Fibroblast of upper back skin (primary cell): ENCODE measurements around the gene DGKI.

Experiments used
- DNase-seq: peaks from one replicate; pipeline ENCODE4 v3.0.0-alpha.2; 2013

DGKI gene

GRCh38 chr7:137531671-137532070 is 315.1 kb downstream of the DGKI start:
- DNase-seq: no peak

DNA sequence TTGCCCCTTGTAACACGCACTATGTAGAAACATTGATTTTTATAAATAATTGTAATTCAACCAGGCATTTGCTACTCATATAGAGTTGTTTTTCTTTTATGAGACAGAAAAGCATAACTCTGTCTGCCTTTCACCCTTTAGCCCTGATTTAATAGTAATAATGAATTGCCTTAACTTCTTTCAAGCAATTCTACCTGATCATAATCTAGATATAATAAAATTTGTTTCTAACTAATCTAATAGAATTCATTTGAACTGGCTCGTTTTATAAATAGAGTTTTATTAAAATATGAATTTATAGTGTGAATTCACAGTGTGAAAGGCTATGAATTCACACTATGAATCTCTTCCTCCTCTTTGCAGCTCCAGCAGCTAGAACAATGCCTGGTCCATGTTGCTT is 319.1 kb downstream of the DGKI start:
- DNase-seq: no peak

- DNase-seq: no peak
Observed at GRCh38 chr7:137523171-137523570, 323.6 kb downstream of the DGKI start.

DNA sequence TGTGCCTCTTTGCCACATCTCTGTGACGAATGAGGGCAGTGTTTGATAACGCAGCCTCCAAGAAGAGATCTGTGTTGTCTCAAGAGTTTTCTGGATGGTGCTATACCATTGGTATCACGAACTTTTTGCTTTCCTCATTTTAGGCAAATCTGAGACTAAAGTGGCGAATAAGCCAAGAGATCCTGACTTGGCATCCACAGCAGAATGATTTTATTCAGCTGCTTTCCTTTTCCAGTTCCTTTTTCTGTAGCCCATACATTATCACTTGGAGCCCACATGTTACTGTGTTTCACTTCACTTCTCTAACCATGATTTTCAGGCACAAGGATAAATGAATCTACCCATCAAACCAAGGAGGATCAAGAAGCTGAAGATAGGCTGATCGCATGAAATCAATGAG is 325.3 kb downstream of the DGKI start:
- no peak for DNase-seq

DNA sequence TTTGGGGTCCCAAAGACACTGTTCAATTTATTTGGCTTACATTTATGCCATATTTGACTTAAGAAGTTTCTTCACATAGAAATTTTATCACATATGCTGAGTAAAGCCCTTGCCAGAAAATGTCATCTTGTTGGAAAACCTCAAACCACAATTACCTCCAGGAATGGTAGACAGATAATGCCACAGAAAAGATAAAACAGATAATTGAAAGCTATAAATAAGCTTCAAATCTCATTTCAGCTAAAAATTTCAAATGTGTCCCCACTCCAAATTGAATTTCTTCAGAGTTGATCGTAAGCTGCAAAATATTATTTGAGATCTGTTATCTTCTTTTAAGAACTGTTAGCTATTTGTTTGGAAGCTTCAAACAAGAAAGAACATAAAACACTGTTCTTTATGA is 326.8 kb downstream of the DGKI start:
- DNase-seq: peak; percentile 68

DNA sequence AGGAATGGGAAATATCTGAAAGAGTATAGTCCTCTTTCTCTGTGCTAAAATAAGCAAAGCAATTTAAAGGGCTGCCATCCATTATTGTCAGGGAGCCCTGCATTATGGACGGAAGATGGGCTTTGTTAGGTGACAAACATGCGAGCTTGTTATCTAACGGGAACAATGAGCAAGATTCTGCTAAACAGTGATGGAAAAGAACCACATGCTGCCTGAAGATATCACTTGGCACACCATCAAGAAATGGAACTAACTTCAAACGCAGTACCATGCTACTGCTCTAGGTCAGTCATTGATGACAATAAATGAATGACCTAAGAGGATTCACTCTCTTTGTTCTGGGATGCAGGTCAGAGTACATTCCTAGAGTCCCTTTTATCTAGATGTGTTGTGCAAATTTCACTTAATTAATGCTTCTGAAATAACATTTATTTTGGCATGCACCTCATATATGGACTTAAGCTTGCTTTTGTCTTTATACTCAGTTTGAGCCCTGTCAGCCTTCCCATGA is 327.5 kb downstream of the DGKI start:
- DNase-seq: no peak

DNA sequence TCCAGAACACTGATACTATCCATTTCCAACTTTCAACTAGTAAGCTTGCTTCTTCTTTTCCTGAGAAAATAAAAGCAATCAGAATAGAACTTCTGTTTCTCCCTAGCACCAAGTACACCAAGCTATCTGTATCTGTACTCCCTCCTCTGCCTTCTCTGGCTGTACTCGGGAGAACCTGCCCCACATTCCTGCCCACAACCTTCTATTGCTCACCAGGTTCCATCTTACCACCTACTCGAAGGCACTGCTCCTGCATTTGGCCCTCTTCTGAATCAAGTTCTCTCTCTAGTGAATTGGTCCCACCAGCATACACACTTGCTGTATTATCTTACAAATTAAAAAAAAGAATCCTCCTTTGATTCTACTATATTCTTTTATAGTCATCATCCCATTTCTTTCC is 333.7 kb downstream of the DGKI start:
- no peak for DNase-seq

GRCh38 chr7:137507096-137507495 is 339.7 kb downstream of the DGKI start:
- no peak for DNase-seq

GRCh38 chr7:137506031-137506430 is 340.7 kb downstream of the DGKI start:
- DNase-seq: no peak

DNA sequence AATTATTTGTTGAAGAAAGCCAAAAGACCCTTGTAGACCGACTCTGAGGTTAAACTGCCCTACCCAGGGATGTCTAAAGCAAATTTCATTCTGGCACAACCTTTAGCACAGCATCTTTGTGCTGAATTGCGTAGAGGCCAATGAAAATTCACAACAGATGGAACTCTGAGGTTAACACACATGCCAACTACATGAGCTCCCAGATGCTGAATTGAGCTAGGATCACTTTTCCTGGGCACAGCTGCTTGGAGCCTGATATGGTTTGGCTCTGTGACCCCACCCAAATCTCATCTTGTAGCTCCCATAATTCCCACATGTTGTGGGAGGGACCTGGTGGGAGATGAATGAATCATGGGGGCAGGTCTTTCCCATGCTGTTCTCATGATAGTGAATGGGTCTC is 345.2 kb downstream of the DGKI start:
- DNase-seq: peak; percentile 42

- no peak for DNase-seq
Observed at GRCh38 chr7:137492889-137493288, 353.9 kb downstream of the DGKI start.

DNA sequence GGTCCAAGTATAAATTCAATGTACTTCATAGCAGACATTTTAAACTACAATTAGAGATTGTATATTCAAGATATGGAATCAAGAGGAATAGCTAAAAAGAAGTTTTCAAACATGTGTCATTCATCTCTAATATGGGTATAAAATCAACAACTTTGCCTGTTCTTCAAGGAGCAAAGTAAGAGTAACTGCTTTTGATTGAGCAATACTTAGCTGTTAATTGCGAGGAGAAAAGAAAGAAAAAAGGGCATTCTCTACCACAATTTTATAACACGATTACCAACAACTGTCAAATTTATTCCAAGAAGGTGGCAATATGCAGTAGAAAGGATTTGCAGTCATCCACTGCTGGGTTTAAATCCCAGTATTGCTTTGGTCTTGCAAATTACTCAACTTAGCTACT is 356.9 kb downstream of the DGKI start:
- no peak for DNase-seq

- DNase-seq: no peak
Observed at GRCh38 chr7:137488038-137488437, 358.7 kb downstream of the DGKI start.

- no peak for DNase-seq
Observed at GRCh38 chr7:137485818-137486217, 361.0 kb downstream of the DGKI start.

DNA sequence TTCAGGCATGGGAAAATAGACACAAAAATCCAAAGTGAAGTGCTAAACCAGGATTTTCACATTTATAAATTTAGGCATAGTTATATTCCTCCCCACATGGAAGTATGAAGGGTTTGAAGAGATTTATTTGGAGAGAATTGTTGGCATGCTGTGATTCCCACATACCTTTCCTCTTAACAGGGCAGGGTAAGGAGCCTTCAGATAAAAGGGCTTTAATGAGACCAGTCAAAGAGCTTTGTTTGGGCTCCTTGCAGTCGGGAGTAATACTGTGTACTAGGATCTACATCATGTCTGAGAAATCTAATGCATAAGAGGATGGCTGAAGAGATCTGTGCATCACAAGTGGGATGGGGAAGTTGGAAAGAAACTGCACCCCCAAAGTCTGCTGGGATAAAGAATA is 362.4 kb downstream of the DGKI start:
- no peak for DNase-seq

DNA sequence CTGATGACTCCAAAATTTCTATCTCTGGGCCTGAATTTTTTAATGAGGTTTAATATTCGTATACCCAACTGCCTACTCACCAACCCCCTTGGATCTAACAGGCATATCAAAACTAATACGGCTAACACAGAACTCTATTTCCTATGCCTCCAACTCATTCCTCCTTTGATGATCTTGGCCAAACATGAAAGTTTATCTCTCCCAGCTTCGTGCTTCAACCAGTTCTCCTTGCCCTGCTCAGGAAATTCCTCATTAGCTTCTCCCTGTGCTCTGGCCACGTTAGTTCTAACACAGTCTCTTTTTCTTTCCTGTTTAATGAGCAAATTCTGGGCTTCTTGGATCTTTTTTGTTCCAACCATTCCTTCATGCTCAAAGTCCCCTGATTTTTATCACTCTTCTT is 364.3 kb downstream of the DGKI start:
- DNase-seq: no peak

GRCh38 chr7:137480824-137481365 is 365.9 kb downstream of the DGKI start:
- DNase-seq: peak; percentile 60

- DNase-seq: no peak
Observed at GRCh38 chr7:137480401-137480800, 366.4 kb downstream of the DGKI start.

- DNase-seq: peak; percentile 74
Observed at GRCh38 chr7:137476937-137477336, 369.8 kb downstream of the DGKI start.

- no peak for DNase-seq
Observed at GRCh38 chr7:137475966-137476365, 370.8 kb downstream of the DGKI start.

DNA sequence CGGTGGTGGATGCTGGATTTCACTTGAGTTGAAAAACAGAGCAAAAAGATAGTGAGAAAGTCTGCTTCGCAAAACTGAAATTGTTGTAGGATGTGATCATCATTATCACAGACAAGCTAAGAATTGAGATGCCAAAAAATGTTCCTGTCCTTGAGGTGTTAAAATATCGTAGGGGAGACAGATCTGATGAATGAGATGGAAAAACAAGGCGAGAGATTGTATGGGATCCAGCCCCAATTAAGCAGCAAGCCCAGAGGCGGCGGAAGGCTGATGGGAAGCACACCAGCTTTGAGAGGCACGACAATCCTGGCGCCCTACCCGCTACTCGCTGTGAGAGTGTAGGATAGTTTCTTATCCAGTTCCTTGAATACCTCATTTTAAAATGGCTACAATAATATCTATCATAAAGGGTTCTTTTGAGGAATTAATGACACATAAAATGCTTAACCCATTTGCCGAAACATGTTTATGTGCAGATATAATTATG is 372.2 kb downstream of the DGKI start:
- no peak for DNase-seq

- no peak for DNase-seq
Observed at GRCh38 chr7:137471128-137471527, 375.6 kb downstream of the DGKI start.

DNA sequence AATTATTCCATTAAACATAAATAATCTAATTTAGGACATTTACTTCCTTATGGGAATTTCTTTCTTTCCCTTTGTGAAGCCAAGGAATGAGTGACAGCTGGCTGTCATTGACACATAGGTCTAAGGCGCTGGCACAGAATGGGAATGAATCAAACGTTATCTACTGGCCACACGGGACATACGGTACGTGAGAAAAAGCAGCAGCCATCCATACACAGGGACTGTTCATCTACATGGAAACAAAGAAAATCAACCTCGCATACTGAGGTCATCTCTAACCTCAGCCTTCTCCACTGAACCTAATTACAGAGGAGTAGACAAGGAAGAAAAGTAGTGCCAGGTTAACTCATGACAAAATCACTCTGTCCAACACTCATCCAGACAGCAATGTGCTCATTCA is 376.9 kb downstream of the DGKI start:
- no peak for DNase-seq

DNA sequence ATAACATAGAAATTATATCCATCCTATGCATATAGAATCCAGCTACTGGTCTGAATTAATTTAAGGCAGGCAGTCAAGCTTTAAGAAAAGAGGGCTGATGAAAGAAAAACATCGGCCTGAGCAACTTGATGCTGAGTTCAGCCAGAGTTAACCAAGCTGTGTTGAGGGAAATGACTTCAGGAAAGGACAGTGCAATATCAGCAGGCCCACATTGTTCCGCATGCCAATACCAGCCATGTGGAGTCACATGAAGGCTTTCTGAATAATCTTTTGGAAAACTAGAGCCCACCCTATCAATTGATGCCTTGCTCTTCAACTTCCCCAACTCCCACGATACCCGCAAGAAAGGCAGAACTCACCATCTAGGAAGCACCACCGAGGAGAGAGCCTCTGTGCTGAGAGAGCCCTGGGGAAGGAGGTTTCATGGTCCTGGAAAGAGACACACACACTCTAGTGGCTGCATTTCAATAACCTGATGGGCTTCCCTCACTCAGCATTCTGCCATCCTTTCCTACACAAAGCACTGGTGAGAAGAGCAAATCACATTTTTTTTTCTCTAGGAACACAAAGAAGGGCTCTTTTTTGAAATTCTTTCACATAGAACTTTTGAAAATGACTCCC is 377.5 kb downstream of the DGKI start:
- no peak for DNase-seq

- DNase-seq: no peak
Observed at GRCh38 chr7:137462847-137463246, 383.9 kb downstream of the DGKI start.
